Calu3 (cell line): ENCODE results near the gene CIBAR2. TPM values are rescaled to one million over a fixed set of nuclear protein-coding genes. Genes with fewer than 3 reads are reported as not detected.

Experiments
- BruUV-seq: library from RNA; stranded (reverse); fragments of 400-500 nt; replicated peaks from 2 replicates; lab custom pipeline; 2021; lab: Mats Ljungman, UMichigan
- CTCF ChIA-PET: fragments of 300-600 bp; sonication (Branson Sonifier 250); formaldehyde crosslinking; loops from one replicate; lab custom pipeline; 2022; ENCODE audit warnings: antibody characterized with exemption; lab: Charles Lee
- DNase-seq: peaks from one replicate; pipeline ENCODE4 v3.0.0; 2022
- H3K27ac Mint-ChIP-seq: one replicate; pipeline ENCODE4 v1.8.0; 2022; ENCODE audit warnings: mixed read lengths; ENCODE audit not compliant: unreplicated experiment
- H3K27me3 Mint-ChIP-seq: one replicate; pipeline ENCODE4 v1.8.0; 2022; ENCODE audit warnings: mixed read lengths; ENCODE audit not compliant: unreplicated experiment
- H3K36me3 Mint-ChIP-seq: one replicate; pipeline ENCODE4 v1.8.0; 2022; ENCODE audit warnings: mild to moderate bottlenecking, moderate library complexity, mixed read lengths; ENCODE audit not compliant: insufficient read depth, unreplicated experiment
- H3K4me1 Mint-ChIP-seq: one replicate; pipeline ENCODE4 v1.8.0; 2022; ENCODE audit warnings: mild to moderate bottlenecking, low read depth, mixed read lengths; ENCODE audit not compliant: unreplicated experiment
- H3K4me3 Mint-ChIP-seq: one replicate; pipeline ENCODE4 v1.8.0; 2022; ENCODE audit warnings: mild to moderate bottlenecking, low read depth, moderate library complexity, mixed read lengths; ENCODE audit not compliant: unreplicated experiment
- H3K9me3 Mint-ChIP-seq: one replicate; pipeline ENCODE4 v1.8.0; 2022; ENCODE audit warnings: low read depth, mixed read lengths; ENCODE audit not compliant: unreplicated experiment
- CTCF ChIP-seq: fragments of 200-600 bp; IDR thresholded peaks from one replicate; pipeline ENCODE4 v1.8.0; 2022; ENCODE audit warnings: antibody characterized with exemption; ENCODE audit not compliant: unreplicated experiment
- intact Hi-C: fragments of 100-400 bp; cut with micrococcal nuclease; formaldehyde crosslinking; loops from one replicate; pipeline ENCODE4 v1.10.0; 2022; ENCODE audit not compliant: unreplicated experiment
- total RNA-seq: library from RNA; stranded (reverse); gene quantifications from 2 replicates; pipeline ENCODE4 v1.2.3, GENCODE V29; 2022

The CIBAR2 gene
- total RNA-seq, 1 experiment from 2014 or later, result not detected

- no peaks in the 10 kb centered on the region for H3K36me3 Mint-ChIP-seq
- CTCF ChIA-PET, result no interaction called here
- no peak for TF ChIP-seq CTCF
- no peaks in the 10 kb centered on the region for H3K4me1 Mint-ChIP-seq
- DNase-seq, result no peak
- H3K27ac Mint-ChIP-seq, result no peak overlapping the region
- H3K9me3 Mint-ChIP-seq, result no peaks in the 10 kb centered on the region
- intact Hi-C loops, result no loop called here
- no peak overlapping the region for H3K4me3 Mint-ChIP-seq
- no TSS peak for BruUV-seq
- no peaks in the 10 kb centered on the region for H3K27me3 Mint-ChIP-seq
These were observed 33.3 kb downstream of the CIBAR2 start for GRCh38 chr16:85078952-85079351.

GRCh38 chr16:85078226-85078625 is 34.0 kb downstream of the CIBAR2 start:
- no peak overlapping the region for H3K4me3 Mint-ChIP-seq
- DNase-seq, result no peak
- no peaks in the 10 kb centered on the region for H3K36me3 Mint-ChIP-seq
- H3K4me1 Mint-ChIP-seq, result no peaks in the 10 kb centered on the region
- BruUV-seq, result no TSS peak
- no peak for TF ChIP-seq CTCF
- no peaks in the 10 kb centered on the region for H3K27me3 Mint-ChIP-seq
- intact Hi-C loops, result no loop called here
- CTCF ChIA-PET, result interaction anchor here (0.7 kb wide), 1 partner anchor 9 kb away, joined by 3 read pairs; no protein-coding TSS in a partner anchor
- no peaks in the 10 kb centered on the region for H3K9me3 Mint-ChIP-seq
- no peak overlapping the region for H3K27ac Mint-ChIP-seq

GRCh38 chr16:85077576-85078125 is 34.6 kb downstream of the CIBAR2 start:
- no peaks in the 10 kb centered on the region for H3K4me1 Mint-ChIP-seq
- H3K4me3 Mint-ChIP-seq, result no peak overlapping the region
- CTCF ChIA-PET, result interaction anchor here (0.7 kb wide), 1 partner anchor 9 kb away, joined by 3 read pairs; no protein-coding TSS in a partner anchor
- no peaks in the 10 kb centered on the region for H3K9me3 Mint-ChIP-seq
- no peaks in the 10 kb centered on the region for H3K27me3 Mint-ChIP-seq
- H3K27ac Mint-ChIP-seq, result no peak overlapping the region
- intact Hi-C loops, result no loop called here
- DNase-seq, result no peak
- TF ChIP-seq CTCF, result no peak
- no peaks in the 10 kb centered on the region for H3K36me3 Mint-ChIP-seq
- no TSS peak for BruUV-seq

GRCh38 chr16:85077039-85077438 is 35.2 kb downstream of the CIBAR2 start:
- H3K27me3 Mint-ChIP-seq, result no peaks in the 10 kb centered on the region
- no TSS peak for BruUV-seq
- TF ChIP-seq CTCF, result no peak
- no peaks in the 10 kb centered on the region for H3K9me3 Mint-ChIP-seq
- no peaks in the 10 kb centered on the region for H3K36me3 Mint-ChIP-seq
- H3K4me3 Mint-ChIP-seq, result no peak overlapping the region
- CTCF ChIA-PET, result no interaction called here
- no peaks in the 10 kb centered on the region for H3K4me1 Mint-ChIP-seq
- no peak overlapping the region for H3K27ac Mint-ChIP-seq
- no peak for DNase-seq
- intact Hi-C loops, result no loop called here
